ENCODE results near the gene AMMECR1. TPM values are rescaled to one million over a fixed set of nuclear protein-coding genes. Genes with fewer than 3 reads are reported as not detected.
"Not testable (repeated sequence)": the region's sequence is repeated elsewhere in the genome, so short reads cannot be mapped to it uniquely, and the experiment has no call there.

Gene AMMECR1
- total RNA-seq, 1 experiment from 2014 or later = 9.5 TPM

GRCh38 chrX:110241816-110242215 is 76.1 kb downstream of the AMMECR1 start:
- peak; percentile 48 for DNase-seq
- Histone ChIP-seq H3K9me3 (no peaks in the 10 kb centered on the region), H3K36me3 (no peaks in the 10 kb centered on the region), H3K4me3 (no peak overlapping the region), H3K27me3 (no peaks in the 10 kb centered on the region)

- not testable (repeated sequence) for DNase-seq, H3K9me3 ChIP-seq, H3K4me3 ChIP-seq, H3K36me3 ChIP-seq, H3K27me3 ChIP-seq
Measured at GRCh38 chrX:110238259-110238658, 79.6 kb downstream of the AMMECR1 start.

DNA sequence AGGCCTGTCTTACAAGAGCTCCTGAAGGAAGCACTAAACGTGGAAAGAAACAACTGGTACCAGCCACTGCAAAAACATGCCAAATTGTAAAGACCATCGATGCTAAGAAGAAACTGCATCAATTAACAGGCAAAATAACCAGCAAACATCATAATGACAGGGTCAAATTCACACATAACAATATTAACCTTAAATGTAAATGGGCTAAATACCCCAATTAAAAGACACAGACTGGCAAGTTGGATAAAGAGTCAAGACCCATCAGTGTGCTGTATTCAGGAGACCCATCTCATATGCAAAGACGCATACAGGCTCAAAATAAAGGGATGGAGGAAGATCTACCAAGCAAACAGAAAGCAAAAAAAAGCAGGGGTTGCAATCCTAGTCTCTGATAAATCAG is 86.4 kb downstream of the AMMECR1 start:
- H3K4me3 ChIP-seq, H3K27me3 ChIP-seq, H3K9me3 ChIP-seq, DNase-seq, H3K36me3 ChIP-seq: not testable (repeated sequence)

- H3K9me3 ChIP-seq, DNase-seq, H3K27me3 ChIP-seq, H3K36me3 ChIP-seq, H3K4me3 ChIP-seq: not testable (repeated sequence)
Measured at GRCh38 chrX:110229497-110230111, 88.3 kb downstream of the AMMECR1 start.

- DNase-seq = no peak
- Histone ChIP-seq H3K4me3 (no peak overlapping the region), H3K36me3 (no peaks in the 10 kb centered on the region), H3K9me3 (no peaks in the 10 kb centered on the region; the same call in 1 of the 2 replicates), H3K27me3 (no peaks in the 10 kb centered on the region)
Measured at GRCh38 chrX:110228453-110228852, 89.4 kb downstream of the AMMECR1 start.

DNA sequence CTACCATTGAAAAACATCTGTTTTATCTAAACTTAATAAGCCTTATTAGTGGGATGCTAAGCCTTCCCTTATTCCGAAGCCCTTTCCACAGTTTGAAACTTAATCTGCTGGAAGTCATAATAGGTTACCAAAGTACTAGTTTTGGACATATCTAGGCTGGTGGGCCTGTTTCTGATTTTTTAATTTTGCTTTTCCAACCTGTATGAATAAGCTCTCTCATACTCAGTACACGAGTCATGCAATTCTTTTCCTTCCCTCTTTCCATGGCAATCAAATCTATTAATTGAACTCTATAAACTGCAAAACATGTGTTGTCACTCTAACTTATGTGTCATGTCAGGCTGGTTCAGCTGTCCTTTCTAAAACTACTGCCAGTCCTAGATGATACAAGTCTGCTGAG is 91.0 kb downstream of the AMMECR1 start:
- Histone ChIP-seq H3K4me3 (no peak overlapping the region), H3K36me3 (no peaks in the 10 kb centered on the region), H3K9me3 (no peaks in the 10 kb centered on the region), H3K27me3 (no peaks in the 10 kb centered on the region)
- DNase-seq = no peak

- no peak for DNase-seq
- no peak overlapping the region for H3K4me3 ChIP-seq
- H3K9me3 ChIP-seq = no peaks in the 10 kb centered on the region
- H3K27me3 ChIP-seq = no peaks in the 10 kb centered on the region
- no peaks in the 10 kb centered on the region for H3K36me3 ChIP-seq
Measured at GRCh38 chrX:110224926-110225617, 92.8 kb downstream of the AMMECR1 start.

DNA sequence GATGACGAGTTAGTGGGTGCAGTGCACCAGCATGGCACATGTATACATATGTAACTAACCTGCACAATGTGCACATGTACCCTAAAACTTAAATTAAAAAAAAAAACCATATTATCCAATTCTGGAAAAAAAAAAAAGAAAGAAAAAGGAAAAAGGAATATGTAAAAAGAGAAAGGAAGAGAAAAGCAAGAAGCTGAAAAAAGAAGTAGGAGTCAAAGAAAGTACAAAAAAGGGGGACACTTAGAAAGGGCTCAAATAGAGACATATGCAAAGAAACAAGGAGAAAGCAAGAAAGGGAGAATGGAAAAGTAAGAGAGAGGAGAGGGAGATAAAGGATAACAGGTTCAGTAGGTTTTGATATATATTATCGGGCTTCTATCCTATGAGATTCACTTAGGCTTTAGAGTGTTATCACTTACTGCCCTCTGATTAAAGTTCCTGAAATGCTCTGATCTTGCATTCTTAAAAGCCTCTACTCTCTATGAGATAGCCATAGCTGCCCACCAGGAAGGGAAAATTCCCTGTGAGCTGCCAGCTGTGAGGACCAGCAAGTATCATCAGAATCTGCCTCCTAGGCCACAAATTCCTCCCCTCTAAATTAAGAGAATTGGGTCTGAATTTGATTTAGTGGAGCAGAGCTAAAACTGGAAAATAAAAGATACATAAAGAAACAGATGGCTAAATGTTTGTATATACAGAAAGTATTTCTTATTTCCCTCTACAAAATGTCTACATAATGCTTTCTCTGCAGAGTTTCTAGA is 95.2 kb downstream of the AMMECR1 start:
- Histone ChIP-seq H3K4me3 (no peak overlapping the region), H3K27me3 (no peaks in the 10 kb centered on the region), H3K36me3 (no peaks in the 10 kb centered on the region), H3K9me3 (no peaks in the 10 kb centered on the region)
- DNase-seq = no peak

GRCh38 chrX:110219920-110220319 is 98.0 kb downstream of the AMMECR1 start:
- no peaks in the 10 kb centered on the region for H3K9me3 ChIP-seq
- no peaks in the 10 kb centered on the region for H3K27me3 ChIP-seq
- H3K4me3 ChIP-seq = no peak overlapping the region
- H3K36me3 ChIP-seq = no peaks in the 10 kb centered on the region
- no peak for DNase-seq

- no peaks in the 10 kb centered on the region for H3K27me3 ChIP-seq
- no peaks in the 10 kb centered on the region for H3K36me3 ChIP-seq
- no peaks in the 10 kb centered on the region for H3K9me3 ChIP-seq
- no peak overlapping the region for H3K4me3 ChIP-seq
- no peak for DNase-seq
Measured at GRCh38 chrX:110218591-110218990, 99.3 kb downstream of the AMMECR1 start.

DNA sequence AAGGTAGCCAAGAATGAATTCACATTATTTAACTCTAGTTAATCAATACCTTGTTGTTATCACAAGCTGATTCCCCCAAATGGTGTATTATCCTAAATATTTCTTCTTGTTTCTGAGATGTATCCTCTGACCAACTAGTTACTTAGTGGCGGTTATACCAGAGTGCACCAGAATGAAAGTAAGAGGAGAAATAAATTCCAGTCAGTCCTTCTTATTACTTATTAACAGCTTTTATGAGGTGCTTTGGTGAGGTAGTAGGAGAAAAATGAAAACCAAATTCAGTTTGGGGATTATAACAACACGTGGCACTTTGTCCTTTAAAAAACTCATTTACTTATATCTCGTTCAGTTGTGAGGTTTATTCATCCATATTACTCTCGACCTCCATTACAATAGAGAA is 101.9 kb downstream of the AMMECR1 start:
- H3K9me3 ChIP-seq = no peaks in the 10 kb centered on the region
- H3K27me3 ChIP-seq = no peaks in the 10 kb centered on the region
- DNase-seq = no peak
- H3K4me3 ChIP-seq = no peak overlapping the region
- no peaks in the 10 kb centered on the region for H3K36me3 ChIP-seq

GRCh38 chrX:110215411-110215810 is 102.5 kb downstream of the AMMECR1 start:
- Histone ChIP-seq H3K36me3 (no peaks in the 10 kb centered on the region), H3K27me3 (no peaks in the 10 kb centered on the region), H3K9me3 (no peaks in the 10 kb centered on the region), H3K4me3 (no peak overlapping the region)
- DNase-seq = no peak

GRCh38 chrX:110214684-110215083 is 103.2 kb downstream of the AMMECR1 start:
- Histone ChIP-seq H3K36me3 (no peaks in the 10 kb centered on the region), H3K27me3 (no peaks in the 10 kb centered on the region), H3K4me3 (no peak overlapping the region), H3K9me3 (no peaks in the 10 kb centered on the region)
- no peak for DNase-seq

- Histone ChIP-seq H3K9me3 (no peaks in the 10 kb centered on the region), H3K36me3 (no peaks in the 10 kb centered on the region), H3K4me3 (no peak overlapping the region), H3K27me3 (no peaks in the 10 kb centered on the region)
- DNase-seq = no peak
Measured at GRCh38 chrX:110213183-110213582, 104.7 kb downstream of the AMMECR1 start.

GRCh38 chrX:110212299-110212698 is 105.6 kb downstream of the AMMECR1 start:
- H3K27me3 ChIP-seq = no peaks in the 10 kb centered on the region
- no peak overlapping the region for H3K4me3 ChIP-seq
- no peaks in the 10 kb centered on the region for H3K36me3 ChIP-seq
- no peak for DNase-seq
- H3K9me3 ChIP-seq = no peaks in the 10 kb centered on the region

- H3K27me3 ChIP-seq = no peaks in the 10 kb centered on the region
- H3K36me3 ChIP-seq = no peaks in the 10 kb centered on the region
- no peaks in the 10 kb centered on the region for H3K9me3 ChIP-seq
- no peak overlapping the region for H3K4me3 ChIP-seq
- no peak for DNase-seq
Measured at GRCh38 chrX:110211340-110211739, 106.5 kb downstream of the AMMECR1 start.

DNA sequence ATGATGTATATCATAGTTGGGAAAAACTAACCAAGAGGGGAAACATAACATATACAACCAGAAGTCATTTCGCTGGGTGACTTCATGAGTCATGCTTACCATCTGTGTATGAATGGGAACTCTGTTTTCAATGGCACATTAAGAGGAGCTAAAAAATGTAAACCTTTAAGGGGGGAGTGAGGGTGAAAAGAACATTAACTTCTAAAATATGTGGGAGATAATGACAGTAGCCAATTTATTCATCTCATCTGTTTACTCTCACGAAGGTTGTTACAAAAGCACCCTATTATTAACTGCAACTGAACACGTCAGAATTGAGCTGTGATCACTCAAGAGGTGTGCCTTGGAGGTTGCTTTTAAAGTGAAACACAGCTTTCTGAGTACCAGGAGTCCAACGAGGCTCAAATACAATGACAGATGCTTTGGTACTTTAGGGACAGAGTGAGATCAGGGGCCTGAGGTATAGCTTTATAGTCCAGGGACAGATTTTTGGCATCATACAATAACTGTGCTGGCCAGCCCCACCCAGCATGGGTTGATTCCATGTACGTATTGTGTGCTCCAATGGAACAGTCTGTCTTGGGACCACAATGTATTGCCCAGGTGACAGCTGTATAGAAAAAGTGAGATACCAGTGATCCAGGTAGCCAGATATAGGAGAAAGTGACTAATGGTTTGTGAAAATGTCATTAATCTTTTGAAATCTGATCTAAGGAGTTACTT is 107.3 kb downstream of the AMMECR1 start:
- no peaks in the 10 kb centered on the region for H3K27me3 ChIP-seq
- H3K36me3 ChIP-seq = no peaks in the 10 kb centered on the region
- peak; percentile 16 for DNase-seq
- H3K9me3 ChIP-seq = no peaks in the 10 kb centered on the region
- H3K4me3 ChIP-seq = no peak overlapping the region

All from MG63 (cell line).